ENCODE results near the gene ALDH4A1. TPM values are rescaled to one million over a fixed set of nuclear protein-coding genes. Genes with fewer than 3 reads are reported as not detected.
"Not testable (repeated sequence)": the region's sequence is repeated elsewhere in the genome, so short reads cannot be mapped to it uniquely, and the experiment has no call there.

ALDH4A1 gene
- total RNA-seq, 8 experiments from 2014 or later: 3.0 to 57.5 (median 8.8) TPM

- in situ Hi-C loops (cut with MboI; ENCODE audit: low pct_unique_long_range_greater_than_20kb in 2 of 9, low sequenced_read_pairs in 9 of 9, unreplicated experiment in 9 of 9): no loop called here
- WGBS, 10 experiments: 0 to 90% (median 79%) methylated on average over 1 to 5 of the region's 5 CpGs; no CpG with 5 or more reads in 3 of the 10 experiments
- peak in 1 of 8 experiments; percentile 23 for ATAC-seq (replicated peaks in 6 of 8)
- H3K27ac ChIP-seq: no peak overlapping the region
- no peaks in the 10 kb centered on the region for H3K4me1 ChIP-seq (replicated peaks in 1 of 2)
- no peak overlapping the region for H3K4me3 ChIP-seq
Observed at GRCh38 chr1:18836654-18837053, 65.7 kb downstream of the ALDH4A1 start.

- in situ Hi-C loops (cut with MboI; ENCODE audit: low pct_unique_long_range_greater_than_20kb in 2 of 9, low sequenced_read_pairs in 9 of 9, unreplicated experiment in 9 of 9); H3K4me3 ChIP-seq; H3K27ac ChIP-seq; H3K4me1 ChIP-seq (replicated peaks in 1 of 2); ATAC-seq (replicated peaks in 6 of 8): not testable (repeated sequence)
- 0 to 50% (median 8%) methylated on average over 1 of the region's 1 CpG; no CpG with 5 or more reads in 4 of the 10 experiments for WGBS, 10 experiments
Observed at GRCh38 chr1:18832319-18832718, 70.0 kb downstream of the ALDH4A1 start.

GRCh38 chr1:18831656-18832055, 70.7 kb downstream of the ALDH4A1 start:
- WGBS, 10 experiments: 0 to 72% (median 67%) methylated on average over 1 to 2 of the region's 2 CpGs; no CpG with 5 or more reads in 5 of the 10 experiments

DNA sequence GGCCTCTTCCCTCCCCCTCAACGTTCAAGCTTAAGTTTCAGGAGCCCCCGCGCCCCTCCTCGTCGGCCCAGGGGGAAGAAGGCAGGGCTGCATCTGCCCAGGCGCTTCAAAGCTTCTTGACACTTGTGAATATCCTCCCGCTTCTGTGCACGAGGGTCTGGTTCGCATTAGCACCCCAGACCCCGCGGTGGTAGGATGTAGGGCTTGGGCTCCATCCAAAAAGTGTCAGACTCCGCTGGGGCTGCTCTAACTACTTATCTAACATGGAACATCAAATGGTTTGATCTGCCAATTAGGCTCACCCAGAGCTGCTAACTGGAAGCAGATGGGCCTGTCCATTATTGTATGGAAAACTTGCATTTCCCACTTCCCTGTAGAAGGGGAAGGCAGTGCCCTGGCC, 71.8 kb downstream of the ALDH4A1 start:
- no peak overlapping the region for H3K27ac ChIP-seq
- in situ Hi-C loops (cut with MboI; ENCODE audit: low pct_unique_long_range_greater_than_20kb in 2 of 9, low sequenced_read_pairs in 9 of 9, unreplicated experiment in 9 of 9): no loop called here
- no peak for ATAC-seq (replicated peaks in 6 of 8)
- no peak overlapping the region for H3K4me3 ChIP-seq
- H3K4me1 ChIP-seq (replicated peaks in 1 of 2): no peaks in the 10 kb centered on the region
- 0 to 87% (median 74%) methylated on average over 1 to 7 of the region's 12 CpGs; no CpG with 5 or more reads in 2 of the 10 experiments for WGBS, 10 experiments

More at GRCh38 chr1:18831656-18832055, 70.7 kb downstream of the ALDH4A1 start:
- no peaks in the 10 kb centered on the region for H3K4me1 ChIP-seq (replicated peaks in 1 of 2)
- in situ Hi-C loops (cut with MboI; ENCODE audit: low pct_unique_long_range_greater_than_20kb in 2 of 9, low sequenced_read_pairs in 9 of 9, unreplicated experiment in 9 of 9): no loop called here
- no peak for ATAC-seq (replicated peaks in 6 of 8)
- no peak overlapping the region for H3K27ac ChIP-seq
- H3K4me3 ChIP-seq: no peak overlapping the region

- WGBS, 10 experiments: 0 to 88% (median 67%) methylated on average over 1 of the region's 1 CpG; no CpG with 5 or more reads in 1 of the 10 experiments
- H3K27ac ChIP-seq: no peak overlapping the region
- H3K4me3 ChIP-seq: no peak overlapping the region
- ATAC-seq (replicated peaks in 6 of 8): no peak
- no peaks in the 10 kb centered on the region for H3K4me1 ChIP-seq (replicated peaks in 1 of 2)
- in situ Hi-C loops (cut with MboI; ENCODE audit: low pct_unique_long_range_greater_than_20kb in 2 of 9, low sequenced_read_pairs in 9 of 9, unreplicated experiment in 9 of 9): loop anchor here in 4 of 9 experiments (10.0 kb wide), 2 partner anchors 225 to 235 kb away; no protein-coding TSS in a partner anchor
Observed at GRCh38 chr1:18829671-18830070, 72.7 kb downstream of the ALDH4A1 start.

DNA sequence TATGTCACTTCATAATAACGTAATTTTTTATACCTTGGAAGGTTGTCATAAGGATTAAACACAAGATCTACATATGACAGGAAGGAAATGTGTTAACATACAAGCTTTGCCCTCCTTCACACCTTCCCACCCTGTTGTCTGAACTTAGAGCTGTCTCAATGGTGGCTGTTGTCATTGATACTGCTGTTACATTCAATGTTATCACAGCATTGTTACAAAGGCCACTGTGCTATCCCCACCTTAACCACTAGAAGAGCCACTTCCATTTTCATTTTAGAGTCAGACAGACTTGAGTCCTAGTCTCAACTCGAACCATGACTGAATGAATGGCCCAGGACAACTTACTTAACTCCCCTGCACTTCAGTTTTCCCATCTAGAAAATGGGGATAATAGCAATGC, 74.1 kb downstream of the ALDH4A1 start:
- in situ Hi-C loops (cut with MboI; ENCODE audit: low pct_unique_long_range_greater_than_20kb in 2 of 9, low sequenced_read_pairs in 9 of 9, unreplicated experiment in 9 of 9): loop anchor here in 4 of 9 experiments (10.0 kb wide), 2 partner anchors 223 to 233 kb away; no protein-coding TSS in a partner anchor
- no peak for ATAC-seq (replicated peaks in 6 of 8)
- no peak overlapping the region for H3K4me3 ChIP-seq
- H3K4me1 ChIP-seq (replicated peaks in 1 of 2): no peaks in the 10 kb centered on the region
- no peak overlapping the region for H3K27ac ChIP-seq
- 0 to 59% (median 12%) methylated on average over 1 to 2 of the region's 2 CpGs; no CpG with 5 or more reads in 1 of the 10 experiments for WGBS, 10 experiments

DNA sequence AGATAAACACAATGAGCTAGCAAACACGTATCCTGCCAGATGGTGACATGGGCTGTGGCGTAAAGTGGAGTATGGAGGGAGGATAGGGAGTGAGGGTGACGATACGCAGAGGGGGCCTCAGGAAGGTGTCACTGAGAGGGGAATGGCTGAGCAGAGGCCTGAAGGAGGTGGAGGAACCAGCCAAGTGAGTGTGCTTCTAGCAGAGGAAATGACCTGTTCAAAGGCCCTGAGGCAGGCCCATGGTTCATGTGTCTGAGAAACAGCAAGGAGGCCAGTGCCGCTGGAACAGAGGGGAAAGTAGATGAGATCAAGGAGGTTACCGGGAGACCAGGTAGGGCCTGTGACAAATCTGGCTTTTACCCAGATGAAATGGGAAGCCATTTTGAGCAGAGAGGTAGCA, 78.9 kb downstream of the ALDH4A1 start:
- 20 to 91% (median 86%) methylated on average over 1 to 6 of the region's 6 CpGs; no CpG with 5 or more reads in 4 of the 10 experiments for WGBS, 10 experiments
- in situ Hi-C loops (cut with MboI; ENCODE audit: low pct_unique_long_range_greater_than_20kb in 2 of 9, low sequenced_read_pairs in 9 of 9, unreplicated experiment in 9 of 9): loop anchor here (5.0 to 25.0 kb wide), 5 partner anchors 211 to 236 kb away; no protein-coding TSS in a partner anchor
- Histone ChIP-seq H3K27ac (no peak overlapping the region), H3K4me1 (replicated peaks in 1 of 2) (peaks cover 0 to 10% of the 10 kb centered on the region in 2 donors), H3K4me3 (no peak overlapping the region)
- ATAC-seq (replicated peaks in 6 of 8): no peak

Other genes starting within 250 kb of the ALDH4A1 start
- under 1 TPM in 4 of 8 experiments, not detected in 4; 0.10 to 0.31 (median 0.21) TPM for gene TAS1R2, start 42.9 kb downstream of the ALDH4A1 start, total RNA-seq
- gene IFFO2, start 54.1 kb upstream of the ALDH4A1 start, total RNA-seq: 10 to 100 TPM in 1 of 8 experiments, 1 to 10 TPM in 7; 2.8 to 24.2 (median 6.3) TPM

All from motor neuron (in vitro differentiated cells).